ENCODE measurements around the gene INSYN1. TPM values are rescaled to one million over a fixed set of nuclear protein-coding genes. Genes with fewer than 3 reads are reported as not detected.

The INSYN1 gene
- total and polyA plus RNA-seq, 9 of the 15 experiments (the other 6 are each of a cell fraction or from before 2014, with no cell fraction given): not detected

DNA sequence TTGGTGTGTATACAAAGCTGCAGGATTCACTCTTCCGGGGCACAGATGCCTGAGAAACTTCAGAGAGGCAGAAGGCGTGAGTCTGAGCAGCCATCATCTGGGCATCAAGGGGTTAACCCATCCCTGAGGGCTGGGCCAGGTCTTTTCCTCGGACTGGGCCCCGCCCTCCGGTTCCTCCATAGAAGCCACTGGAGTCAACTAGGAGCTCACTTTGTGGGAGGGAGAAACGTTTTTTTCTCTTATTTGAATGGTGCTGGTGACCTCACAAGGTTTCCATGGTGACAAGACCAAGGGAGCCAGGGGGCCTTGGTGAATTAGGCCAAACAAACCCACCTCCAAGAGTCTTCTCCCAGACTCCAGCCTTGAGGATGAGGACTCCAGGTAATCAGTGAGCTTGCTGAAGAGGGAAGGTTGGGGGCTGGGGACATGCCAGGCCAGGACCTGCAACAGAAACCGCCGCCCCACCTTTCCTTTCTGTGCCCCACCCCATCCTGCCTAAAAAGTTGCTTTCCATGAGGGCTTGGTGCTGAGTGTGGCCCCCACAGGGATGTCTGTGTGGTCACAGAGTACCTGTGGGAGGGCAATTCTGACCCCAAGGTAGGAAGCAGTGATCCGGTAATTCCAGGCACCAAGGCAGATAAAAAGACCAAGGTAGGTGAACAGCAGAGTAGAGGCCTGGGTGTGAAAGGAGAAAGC lies 14.8 kb upstream of the INSYN1 start:
- Histone ChIP-seq H3K27me3 (ENCODE audit: control insufficient read depth in 2 of 2, insufficient read depth in 2 of 2, low read length in 2 of 2) (peaks cover 16 to 61% of the 10 kb centered on the region in 2 experiments; a peak in 4 of 5 replicates), H4K20me1 (replicated peaks; ENCODE audit: control insufficient read depth, insufficient read depth, low read length) (no peaks in the 10 kb centered on the region; the same call in 1 of the 2 replicates), H3K9me3 (replicated peaks; ENCODE audit: control insufficient read depth, insufficient read depth, low read depth, low read length) (no peaks in the 10 kb centered on the region), H3K4me1 (replicated peaks in 1 of 2; ENCODE audit: control insufficient read depth in 2 of 2, insufficient read depth in 2 of 2, low read length in 2 of 2) (no peaks in the 10 kb centered on the region; a peak in 1 of 5 replicates), H3K27ac (ENCODE audit: extremely low read depth, low read depth, low read length) (no peak overlapping the region), H3K79me2 (ENCODE audit: control insufficient read depth, insufficient read depth, low read length) (no peaks in the 10 kb centered on the region), H3K9ac (ENCODE audit: insufficient read depth in 1 of 2, low read depth in 2 of 2, low read length in 2 of 2) (no peak overlapping the region), H3K4me3 (no peak overlapping the region), H3K9me1 (ENCODE audit: control insufficient read depth, insufficient read depth, low read length) (no peaks in the 10 kb centered on the region), H3K4me2 (ENCODE audit: insufficient read depth, low read length) (no peak overlapping the region), H2AFZ (ENCODE audit: low read depth, low read length) (no peak overlapping the region), H3K36me3 (ENCODE audit: control insufficient read depth, insufficient read depth, low read length) (no peaks in the 10 kb centered on the region)
- DNase-seq (ENCODE audit: extremely low read depth in 1 of 4, low spot score in 3 of 4) (no peak), FAIRE-seq (no peak), ATAC-seq (no peak)
- BruUV-seq (replicated peaks): no TSS peak
- ChIA-PET CTCF (ENCODE audit: low intra/inter-chr PET ratio) (no interaction called here), POLR2A (interaction anchor here (0.9 to 1.1 kb wide), 2 partner anchors 8 to 10 kb away, joined by 3 to 4 read pairs; no protein-coding TSS in a partner anchor)
- TF ChIP-seq PYGO2 (tag; IDR thresholded peaks at IDR 0.05) (no peak), RFX1 (IDR thresholded peaks at IDR 0.05) (peak; percentile 33), YY1 (IDR thresholded peaks at IDR 0.05; ENCODE audit: borderline replicate concordance in 1 of 3, control insufficient read depth in 1 of 3, extremely low read depth in 1 of 3, insufficient read depth in 3 of 3, insufficient read length in 1 of 3, insufficient replicate concordance in 2 of 3, low read depth in 1 of 3, low read length in 2 of 3) (no peak)
- TF ChIP-seq, protein P1, sequence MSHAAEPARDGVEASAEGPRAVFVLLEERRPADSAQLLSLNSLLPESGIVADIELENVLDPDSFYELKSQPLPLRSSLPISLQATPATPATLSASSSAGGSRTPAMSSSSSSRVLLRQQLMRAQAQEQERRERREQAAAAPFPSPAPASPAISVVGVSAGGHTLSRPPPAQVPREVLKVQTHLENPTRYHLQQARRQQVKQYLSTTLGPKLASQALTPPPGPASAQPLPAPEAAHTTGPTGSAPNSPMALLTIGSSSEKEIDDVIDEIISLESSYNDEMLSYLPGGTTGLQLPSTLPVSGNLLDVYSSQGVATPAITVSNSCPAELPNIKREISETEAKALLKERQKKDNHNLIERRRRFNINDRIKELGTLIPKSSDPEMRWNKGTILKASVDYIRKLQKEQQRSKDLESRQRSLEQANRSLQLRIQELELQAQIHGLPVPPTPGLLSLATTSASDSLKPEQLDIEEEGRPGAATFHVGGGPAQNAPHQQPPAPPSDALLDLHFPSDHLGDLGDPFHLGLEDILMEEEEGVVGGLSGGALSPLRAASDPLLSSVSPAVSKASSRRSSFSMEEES (CRISPR knock-in tag; IDR thresholded peaks at IDR 0.05): no peak
- WGBS (ENCODE audit: insufficient coverage, low coverage, missing lambda C conversion rate): 3% methylated on average over 9 of the region's 9 CpGs
- in situ Hi-C loops (cut with MboI): no loop called here
- intact Hi-C loops (cut with micrococcal nuclease): no loop called here

Measured in K562 (cell line).